GM12878 (cell line): Measurements from ENCODE around the gene CD3D.
A peak's percentile ranks its signal among the peaks of the same experiment; 100 is the strongest.

Source experiments
- BHLHE40 ChIP-seq, 2 experiments: fragments of 450-650 bp in 1 of 2; IDR thresholded peaks; 2 replicates each; pipeline ENCODE4 v1.6.1; 2011 to 2017; ENCODE audit warnings: low read depth in 2 of 2, borderline replicate concordance in 1 of 2, improper control_type of control experiment in 1 of 2, low read length in 1 of 2, mild to moderate bottlenecking in 1 of 2
- CEBPB ChIP-seq, 2 experiments: fragments of 150-350 bp in 1 of 2; IDR thresholded peaks; 2 replicates each; pipeline ENCODE4 v1.6.1; 2012 to 2014; ENCODE audit warnings: low read depth in 2 of 2, low read length in 2 of 2, borderline replicate concordance in 1 of 2, inconsistent platforms in 1 of 2
- CTCF ChIP-seq, 3 experiments: IDR thresholded peaks in 2 of 3; conservative IDR thresholded peaks in 1 of 3; 2 replicates each; pipeline ENCODE4 v1.5.1; 2011; ENCODE audit warnings: low read depth in 3 of 3, low read length in 3 of 3, mild to moderate bottlenecking in 3 of 3, control low read depth in 2 of 3, moderate library complexity in 2 of 3, inconsistent platforms in 1 of 3, mixed read lengths in 1 of 3; ENCODE audit not compliant: control insufficient read depth in 2 of 3, insufficient read depth in 1 of 3; ENCODE audit errors: extremely low read depth in 1 of 3
- HDAC2 ChIP-seq: fragments of 200-600 bp; sonication (generic); IDR thresholded peaks from 2 replicates; pipeline ENCODE4 v1.6.1; 2017
- KAT2A ChIP-seq: conservative IDR thresholded peaks from 2 replicates; pipeline ENCODE4 v1.6.1; 2011; ENCODE audit warnings: low read depth, low read length; ENCODE audit not compliant: control insufficient read depth
- MTA3 ChIP-seq: IDR thresholded peaks from 2 replicates; pipeline ENCODE4 v1.6.1; 2012; ENCODE audit warnings: low read length, inconsistent platforms, borderline replicate concordance
- POLR2AphosphoS5 ChIP-seq: IDR thresholded peaks from 2 replicates; pipeline ENCODE4 v1.6.1; 2011; ENCODE audit warnings: mild to moderate bottlenecking, low read length, inconsistent platforms
- RAD51 ChIP-seq: fragments of 450-650 bp; IDR thresholded peaks from 2 replicates; pipeline ENCODE4 v1.6.1; 2016; ENCODE audit warnings: moderate library complexity, mild to moderate bottlenecking, inconsistent platforms
- TCF12 ChIP-seq: IDR thresholded peaks from 2 replicates; pipeline ENCODE4 v1.6.1; 2011; ENCODE audit warnings: low read depth, mild to moderate bottlenecking, low read length
- ZBTB33 ChIP-seq: fragments of 450-650 bp; IDR thresholded peaks from 2 replicates; pipeline ENCODE4 v1.6.1; 2017; ENCODE audit warnings: mild to moderate bottlenecking
- ZZZ3 ChIP-seq: IDR thresholded peaks from 2 replicates; pipeline ENCODE4 v1.6.1; 2011; ENCODE audit warnings: low read depth; ENCODE audit not compliant: control insufficient read depth, insufficient read length

- TF ChIP-seq RAD51, result no peak
- TF ChIP-seq CTCF (IDR thresholded peaks at IDR 0.05 in 2 of 3, conservative IDR thresholded peaks at IDR 0.05 in 1 of 3; ENCODE audit: control insufficient read depth in 2 of 3, extremely low read depth in 1 of 3, insufficient read depth in 1 of 3, low read depth in 3 of 3, low read length in 3 of 3), result no peak
- TF ChIP-seq BHLHE40 (IDR thresholded peaks at IDR 0.05; ENCODE audit: borderline replicate concordance in 1 of 2, low read depth in 2 of 2, low read length in 1 of 2), result peak; percentile 65 to 70; a peak in 3 of 4 replicates
- no peak for TF ChIP-seq HDAC2
- peak; percentile 98 for TF ChIP-seq POLR2AphosphoS5
- no peak; the same call in 1 of the 2 replicates for TF ChIP-seq MTA3
- 0 out of 2 replicates have a peak, but pooled peaks have one; percentile 14 for TF ChIP-seq TCF12
- TF ChIP-seq CEBPB (IDR thresholded peaks at IDR 0.05; ENCODE audit: borderline replicate concordance in 1 of 2, low read depth in 2 of 2, low read length in 2 of 2), result peak in 1 of 2 experiments; percentile 48; a peak in 1 of 4 replicates
- TF ChIP-seq KAT2A, result no peak
- TF ChIP-seq ZBTB33, result no peak
- no peak for TF ChIP-seq ZZZ3
Observed at GRCh38 chr11:118359295-118359958, 16.9 kb upstream of the CD3D start, which contains the start of gene UBE4A.
